Keratinocyte (primary cell): ENCODE measurements around the gene MIOX.

Source experiments
- CTCF ChIP-seq, 3 experiments: IDR thresholded peaks in 1 of 3; conservative IDR thresholded peaks in 1 of 3; optimal IDR thresholded peaks in 1 of 3; 2 replicates in 2 of 3; 3 replicates in 1 of 3; pipeline versions ENCODE3 to v1.5.1; 2011; ENCODE audit warnings: low read length in 3 of 3, mild to moderate bottlenecking in 3 of 3, moderate library complexity in 2 of 3, control low read depth in 1 of 3, inconsistent platforms in 1 of 3; ENCODE audit not compliant: insufficient read depth in 2 of 3; ENCODE audit errors: extremely low read depth in 1 of 3
- EZH2 ChIP-seq: IDR thresholded peaks from one replicate; pipeline ENCODE4 v1.6.1; 2012; ENCODE audit warnings: inconsistent platforms, mild to moderate bottlenecking, low read length, moderate library complexity

- TF ChIP-seq CTCF (optimal IDR thresholded peaks at IDR 0.05 in 1 of 3, IDR thresholded peaks at IDR 0.05 in 1 of 3, conservative IDR thresholded peaks at IDR 0.05 in 1 of 3; ENCODE audit: extremely low read depth in 1 of 3, insufficient read depth in 2 of 3, low read length in 3 of 3) = no peak
- no peak for TF ChIP-seq EZH2
Observed at GRCh38 chr22:50482107-50483074, 4.3 kb upstream of the MIOX start.
